KG1 (cell line): ENCODE measurements around the gene NBAS.
"Not testable (repeated sequence)": the region's sequence is repeated elsewhere in the genome, so short reads cannot be mapped to it uniquely, and the experiment has no call there.

Experiments
- DNase-seq: peaks from one replicate; lab custom pipeline; 2025; lab: John Stamatoyannopoulos, UW

Gene NBAS

GRCh38 chr2:15359716-15360531 lies 201.2 kb downstream of the NBAS start:
- DNase-seq, result no peak

- DNase-seq, result no peak
Observed at GRCh38 chr2:15357922-15358321, 203.2 kb downstream of the NBAS start.

DNA sequence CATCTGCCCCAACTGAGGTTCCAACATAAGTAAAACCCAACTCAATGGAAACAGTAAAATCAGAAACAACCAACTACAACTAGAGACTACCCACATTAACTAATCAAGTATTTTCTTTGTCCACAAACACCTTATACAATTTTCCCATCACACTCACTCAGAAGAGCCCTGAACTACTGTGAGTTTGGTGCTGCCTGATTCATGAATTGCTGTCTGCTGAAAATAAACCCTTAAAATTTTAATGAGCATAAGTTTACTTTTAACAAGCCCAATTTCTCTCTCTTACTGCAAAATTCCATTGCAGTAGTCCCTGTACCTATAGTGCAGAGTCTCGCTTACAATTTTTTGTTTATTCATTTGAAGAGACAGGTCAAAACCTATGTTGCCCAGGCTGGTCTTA lies 203.9 kb downstream of the NBAS start:
- no peak for DNase-seq

DNA sequence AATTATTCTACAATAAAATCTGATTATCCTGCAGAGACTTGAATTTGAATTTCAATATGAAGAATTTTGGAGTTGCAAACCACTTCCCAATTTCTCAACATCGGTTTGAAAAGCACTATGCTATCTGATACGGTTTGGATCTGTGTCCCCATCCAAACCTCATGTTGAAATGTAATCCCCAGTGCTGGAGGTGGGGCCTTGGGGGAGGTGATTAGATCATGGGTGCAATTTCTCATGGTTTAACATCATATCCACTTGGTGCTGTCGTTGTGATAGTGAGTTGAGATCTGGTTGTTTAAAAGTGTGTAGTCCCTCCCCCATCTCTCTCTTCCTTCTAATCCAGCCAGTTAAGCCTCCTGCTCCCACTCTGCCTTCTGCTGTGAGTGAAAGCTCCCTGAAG lies 205.7 kb downstream of the NBAS start:
- no peak for DNase-seq

GRCh38 chr2:15354596-15355366 lies 206.4 kb downstream of the NBAS start:
- no peak for DNase-seq

GRCh38 chr2:15352363-15352762 lies 208.8 kb downstream of the NBAS start:
- DNase-seq, result no peak

GRCh38 chr2:15348636-15349035 lies 212.5 kb downstream of the NBAS start:
- no peak for DNase-seq

GRCh38 chr2:15348045-15348444 lies 213.1 kb downstream of the NBAS start:
- no peak for DNase-seq

DNA sequence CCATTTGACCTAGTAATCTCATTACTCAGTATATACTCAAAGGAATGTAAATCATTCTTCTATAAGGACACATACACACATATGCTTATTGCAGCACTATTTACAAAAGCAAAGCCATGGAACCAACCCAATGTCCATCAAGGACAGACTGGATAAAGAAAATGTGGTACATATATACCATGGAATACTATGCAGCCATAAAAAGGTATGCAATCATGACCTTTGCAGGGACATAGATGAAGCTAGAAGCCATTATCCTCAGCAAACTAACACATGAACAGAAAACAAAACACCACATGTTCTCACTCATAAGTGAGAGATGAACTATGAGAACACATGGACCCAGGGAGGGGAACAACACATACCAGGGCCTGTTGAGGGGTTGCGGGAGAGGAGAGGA lies 214.5 kb downstream of the NBAS start:
- DNase-seq, result no peak

DNA sequence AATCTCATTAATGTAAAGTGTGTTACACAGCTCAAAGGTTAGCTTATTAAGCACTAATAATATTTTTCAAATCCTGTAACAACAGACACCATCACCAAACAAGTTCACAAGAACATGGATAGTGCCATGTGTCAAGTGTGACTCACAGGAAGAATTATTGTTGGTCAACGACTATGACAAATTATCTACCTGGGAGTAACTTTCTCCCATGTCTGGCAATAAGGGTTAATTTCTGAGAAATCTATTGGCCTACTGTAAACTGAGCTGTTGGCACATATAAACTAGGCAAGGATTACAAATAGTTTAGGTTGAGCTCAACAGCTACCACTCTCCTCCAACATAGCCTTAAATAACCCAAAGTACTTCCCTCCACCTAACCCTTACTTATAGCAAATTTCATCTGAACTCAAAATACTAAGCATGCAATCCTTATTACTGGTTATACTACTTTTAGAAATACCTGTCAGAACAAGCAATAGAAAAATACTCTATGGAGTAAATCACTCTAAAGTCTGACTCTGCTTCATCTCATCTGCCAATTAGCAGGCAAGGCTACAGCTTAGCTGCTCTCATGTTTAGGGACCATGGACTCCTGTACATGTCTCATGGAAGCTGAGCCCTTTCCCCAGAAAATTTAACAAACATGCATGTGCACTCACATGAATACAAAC lies 223.0 kb downstream of the NBAS start:
- no peak for DNase-seq

DNA sequence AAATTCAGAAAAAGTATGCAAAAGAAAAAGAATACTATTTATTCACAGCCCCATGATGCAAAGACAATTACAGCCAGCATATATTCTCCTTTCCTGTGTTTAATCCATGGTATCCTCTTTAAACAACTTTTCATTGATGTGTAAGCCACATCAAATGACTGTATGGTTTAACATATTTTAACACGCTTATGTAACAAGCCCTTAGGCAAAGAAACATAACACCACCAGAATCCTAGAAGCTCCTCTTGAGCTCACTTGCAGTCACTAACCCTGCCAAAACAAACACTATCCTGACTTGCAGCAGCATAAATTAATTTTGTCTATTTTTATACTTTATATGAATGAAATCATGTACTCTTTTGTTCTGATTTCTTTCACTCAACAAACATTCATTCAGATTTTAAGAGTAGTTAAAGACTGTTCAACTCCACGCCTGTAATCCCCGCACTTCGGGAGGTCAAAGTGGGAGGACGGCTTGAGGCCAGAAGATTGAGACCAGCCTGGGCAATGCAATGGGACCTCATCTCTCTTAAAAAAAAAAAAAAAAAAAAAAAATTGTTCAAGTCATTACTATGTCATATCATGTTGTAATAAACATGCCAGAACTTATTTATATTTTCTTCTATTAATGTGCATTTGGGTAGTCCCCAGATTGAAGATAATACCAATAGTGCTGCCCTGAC lies 226.3 kb downstream of the NBAS start:
- no peak for DNase-seq

GRCh38 chr2:15331787-15332186 lies 229.3 kb downstream of the NBAS start:
- no peak for DNase-seq

- DNase-seq, result no peak
Observed at GRCh38 chr2:15325296-15325695, 235.8 kb downstream of the NBAS start.

- no peak for DNase-seq
Observed at GRCh38 chr2:15323227-15323626, 237.9 kb downstream of the NBAS start.

GRCh38 chr2:15321481-15321880 lies 239.7 kb downstream of the NBAS start:
- DNase-seq, result not testable (repeated sequence)

- no peak for DNase-seq
Observed at GRCh38 chr2:15316370-15316814, 244.7 kb downstream of the NBAS start.

DNA sequence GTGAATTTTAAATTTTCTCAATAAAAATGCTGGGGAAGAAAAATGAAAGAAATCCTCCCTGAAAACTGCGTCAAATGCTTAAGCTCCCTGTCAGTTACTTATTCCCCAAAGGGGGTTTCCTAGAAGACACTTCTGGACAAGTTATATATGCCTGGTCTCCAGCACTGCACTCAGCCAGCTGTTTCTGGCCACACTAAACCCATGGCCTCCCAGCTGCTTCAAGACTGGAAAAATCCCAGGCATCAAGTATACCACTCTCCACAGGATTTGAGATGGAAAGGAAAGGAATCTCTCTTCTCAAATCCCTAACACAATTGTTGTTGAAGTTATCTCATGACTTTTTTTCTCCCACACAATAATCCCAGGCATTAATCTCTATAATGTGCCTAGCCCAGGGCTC lies 245.7 kb downstream of the NBAS start:
- no peak for DNase-seq

- DNase-seq, result no peak
Observed at GRCh38 chr2:15313657-15314056, 247.5 kb downstream of the NBAS start.

GRCh38 chr2:15311926-15312325 lies 249.2 kb downstream of the NBAS start:
- DNase-seq, result no peak

GRCh38 chr2:15311201-15311907 lies 249.8 kb downstream of the NBAS start:
- DNase-seq, result no peak

DNA sequence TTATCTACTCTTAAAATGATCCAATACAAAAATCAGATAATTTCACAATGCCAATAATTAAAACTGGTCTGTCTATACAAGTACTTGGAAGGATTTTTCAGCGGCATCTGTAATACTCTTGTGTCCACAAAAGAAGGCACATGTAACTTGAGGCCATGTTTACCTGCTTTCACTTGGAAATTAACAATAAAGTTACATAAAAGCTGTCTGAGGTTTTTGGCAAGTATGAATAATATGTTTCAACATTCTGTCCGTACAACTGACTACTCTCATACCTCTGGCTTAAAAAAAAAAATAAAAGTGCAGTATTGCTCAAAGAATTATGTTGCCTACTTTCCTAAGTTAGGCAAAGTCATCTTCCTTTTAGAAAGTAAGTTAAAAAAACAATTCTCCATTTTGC lies 253.6 kb downstream of the NBAS start:
- no peak for DNase-seq

DNA sequence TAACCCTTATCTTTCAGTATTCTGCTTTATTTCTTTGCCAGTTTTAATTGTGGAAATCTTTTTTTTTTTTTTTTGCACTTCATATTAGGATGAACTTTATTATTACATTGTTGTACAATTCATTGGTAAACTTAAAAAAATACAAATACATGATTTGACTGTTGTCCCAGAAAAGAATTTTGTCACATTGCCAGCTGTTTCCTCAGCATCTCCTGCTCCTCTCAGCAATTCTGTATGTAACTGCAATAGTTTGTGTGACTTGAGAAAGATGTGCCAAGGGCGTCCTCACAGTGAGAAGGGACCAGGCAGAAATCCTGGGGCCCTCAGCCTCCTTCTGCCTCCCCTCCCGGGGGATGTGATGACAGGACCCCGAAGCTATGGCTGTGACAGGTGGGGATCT lies 254.4 kb downstream of the NBAS start:
- no peak for DNase-seq
